HG03175 (cell line): ENCODE results near the gene CYP4F11.
"Not testable (repeated sequence)": the region's sequence is repeated elsewhere in the genome, so short reads cannot be mapped to it uniquely, and the experiment has no call there.

Experiments used
- ATAC-seq: cut with Tn5 transposase; IDR thresholded peaks from one replicate; pipeline ENCODE4 v1.9.1; 2021; ENCODE audit warnings: mild to moderate bottlenecking, moderate library complexity; ENCODE audit not compliant: unreplicated experiment

The CYP4F11 gene

GRCh38 chr19:15926484-15926883 is 7.8 kb downstream of the CYP4F11 start:
- ATAC-seq = no peak

GRCh38 chr19:15923702-15924101 is 10.6 kb downstream of the CYP4F11 start:
- no peak for ATAC-seq

GRCh38 chr19:15922021-15922420 is 12.3 kb downstream of the CYP4F11 start:
- ATAC-seq = no peak

- ATAC-seq = no peak
Measured at GRCh38 chr19:15919243-15919642, 15.1 kb downstream of the CYP4F11 start.

- no peak for ATAC-seq
Measured at GRCh38 chr19:15915109-15915508, 19.2 kb downstream of the CYP4F11 start.

- no peak for ATAC-seq
Measured at GRCh38 chr19:15913830-15914229, 20.5 kb downstream of the CYP4F11 start.

GRCh38 chr19:15913384-15913783 is 20.9 kb downstream of the CYP4F11 start:
- ATAC-seq = no peak

- ATAC-seq = no peak
Measured at GRCh38 chr19:15911599-15912235, 22.6 kb downstream of the CYP4F11 start.

GRCh38 chr19:15905026-15905425 is 29.3 kb downstream of the CYP4F11 start:
- no peak for ATAC-seq

- not testable (repeated sequence) for ATAC-seq
Measured at GRCh38 chr19:15902898-15903297, 31.4 kb downstream of the CYP4F11 start.

GRCh38 chr19:15902254-15902653 is 32.1 kb downstream of the CYP4F11 start:
- no peak for ATAC-seq

- ATAC-seq = no peak
Measured at GRCh38 chr19:15900504-15900903, 33.8 kb downstream of the CYP4F11 start.

GRCh38 chr19:15900032-15900431 is 34.3 kb downstream of the CYP4F11 start:
- ATAC-seq = not testable (repeated sequence)

GRCh38 chr19:15899561-15899960 is 34.8 kb downstream of the CYP4F11 start:
- ATAC-seq = not testable (repeated sequence)

GRCh38 chr19:15897738-15898276 is 36.5 kb downstream of the CYP4F11 start, which contains the start of gene CYP4F2:
Gene CYP4F2, minus strand, starts transcription at chr19:15898074. Its CDS starts 463 bp downstream, at chr19:15897611.
- no peak for ATAC-seq

GRCh38 chr19:15897026-15897737 is 37.1 kb downstream of the CYP4F11 start:
- ATAC-seq = no peak

GRCh38 chr19:15895876-15896430 is 38.4 kb downstream of the CYP4F11 start:
- ATAC-seq = no peak

GRCh38 chr19:15894359-15894758 is 40.0 kb downstream of the CYP4F11 start:
- ATAC-seq = no peak

- no peak for ATAC-seq
Measured at GRCh38 chr19:15893477-15893876, 40.9 kb downstream of the CYP4F11 start.

GRCh38 chr19:15892012-15892411 is 42.3 kb downstream of the CYP4F11 start:
- no peak for ATAC-seq

- no peak for ATAC-seq
Measured at GRCh38 chr19:15891434-15891833, 42.9 kb downstream of the CYP4F11 start.

GRCh38 chr19:15889339-15889738 is 45.0 kb downstream of the CYP4F11 start:
- ATAC-seq = not testable (repeated sequence)
